OCI-LY7 (cell line): ENCODE data around the gene SLC11A2. TPM values are rescaled to one million over a fixed set of nuclear protein-coding genes. Genes with fewer than 3 reads are reported as not detected.
A peak's percentile ranks its signal among the peaks of the same experiment; 100 is the strongest.

Experiments used
- BruUV-seq: library from RNA; stranded (reverse); fragments of 400-500 nt; replicated peaks from 2 replicates; lab custom pipeline; 2021; lab: Mats Ljungman, UMichigan
- CTCF ChIA-PET: fragments of 300-600 bp; sonication (Branson Sonifier 250); formaldehyde crosslinking; loops from one replicate; lab custom pipeline; 2022; ENCODE audit warnings: antibody characterized with exemption; ENCODE audit not compliant: unreplicated experiment; lab: Charles Lee
- POLR2A ChIA-PET: fragments of 300-600 bp; sonication (Branson Sonifier 250); formaldehyde crosslinking; loops from one replicate; lab custom pipeline; 2022; ENCODE audit warnings: antibody characterized with exemption; lab: Charles Lee
- DNase-seq: peaks from one replicate; pipeline ENCODE4 v3.0.0-alpha.2; 2015; ENCODE audit warnings: low spot score
- H2AFZ ChIP-seq: fragments of 200-600 bp; sonication (generic), shearing (Covaris generic); 2 replicates; pipeline ENCODE4 v1.6.1; 2014; ENCODE audit warnings: mild to moderate bottlenecking, antibody characterized with exemption, low read length, moderate library complexity
- H3K27ac ChIP-seq: fragments of 200-600 bp; sonication (generic); 2 replicates; pipeline ENCODE4 v1.5.1; 2014; ENCODE audit warnings: mixed run types, low read depth, mild to moderate bottlenecking, moderate library complexity, low read length, inconsistent platforms; ENCODE audit not compliant: poor library complexity, severe bottlenecking
- H3K36me3 ChIP-seq: fragments of 200-600 bp; sonication (generic); 2 replicates; pipeline ENCODE4 v1.6.1; 2014; ENCODE audit warnings: mild to moderate bottlenecking, antibody characterized with exemption, low read length, moderate library complexity, mixed read lengths; ENCODE audit not compliant: insufficient read depth
- H3K4me1 ChIP-seq: fragments of 200-600 bp; sonication (generic); 2 replicates; pipeline ENCODE4 v1.5.1; 2014; ENCODE audit warnings: mild to moderate bottlenecking, low read length; ENCODE audit not compliant: insufficient read depth, poor library complexity, severe bottlenecking
- H3K4me2 ChIP-seq: fragments of 200-600 bp; sonication (generic); 2 replicates; pipeline ENCODE4 v1.6.1; 2014; ENCODE audit warnings: mild to moderate bottlenecking, low read length
- H3K4me3 ChIP-seq: fragments of 200-600 bp; sonication (generic); 2 replicates; pipeline ENCODE4 v1.5.1; 2014; ENCODE audit warnings: mild to moderate bottlenecking, low read depth, low read length; ENCODE audit not compliant: poor library complexity, severe bottlenecking
- H3K79me2 ChIP-seq: fragments of 200-600 bp; sonication (generic); 2 replicates; pipeline ENCODE4 v1.6.1; 2016; ENCODE audit warnings: low read depth, mild to moderate bottlenecking, low read length, moderate library complexity, mixed read lengths; ENCODE audit not compliant: insufficient read depth
- H3K9me2 ChIP-seq: fragments of 200-600 bp; sonication (generic); 2 replicates; pipeline ENCODE4 v1.6.1; 2016; ENCODE audit warnings: mild to moderate bottlenecking, low read length, mixed read lengths; ENCODE audit not compliant: insufficient read depth
- H3K9me3 ChIP-seq: fragments of 200-600 bp; sonication (generic); 2 replicates; pipeline ENCODE4 v1.6.1; 2014; ENCODE audit warnings: mild to moderate bottlenecking, mixed run types, low read length, mixed read lengths
- H4K20me1 ChIP-seq: fragments of 200-600 bp; sonication (generic); 2 replicates; pipeline ENCODE4 v1.6.1; 2014; ENCODE audit warnings: mild to moderate bottlenecking, antibody characterized with exemption, low read length, moderate library complexity, mixed read lengths; ENCODE audit not compliant: insufficient read depth
- EZH2phosphoT487 ChIP-seq: fragments of 200-600 bp; sonication (generic); IDR thresholded peaks from 2 replicates; pipeline ENCODE4 v1.6.1; 2018; ENCODE audit warnings: low read depth, borderline replicate concordance, mild to moderate bottlenecking, mixed run types, antibody characterized with exemption, low read length, moderate library complexity, mixed read lengths
- intact Hi-C: fragments of 100-400 bp; cut with micrococcal nuclease; formaldehyde crosslinking; loops from one replicate; pipeline ENCODE4 v1.10.0; 2022; ENCODE audit not compliant: unreplicated experiment
- total RNA-seq, 2 experiments: library from RNA; depleted of rRNA in 1 of 2; stranded (reverse); fragments of >200 nt in 1 of 2; shearing (Covaris generic) in 1 of 2; gene quantifications; 2 replicates each; pipeline ENCODE4 v1.2.3, GENCODE V29; 2014 to 2022
- TF ChIP-seq, protein P1 (sequence below): fragments of 200-600 bp; sonication (generic); conservative IDR thresholded peaks from 2 replicates; pipeline ENCODE4 v1.5.1; 2014; ENCODE audit warnings: mild to moderate bottlenecking, antibody characterized with exemption, low read length, moderate library complexity, mixed read lengths

The SLC11A2 gene
- total RNA-seq, 2 experiments from 2014 or later: 35.0 to 43.6 TPM

- CTCF ChIA-PET: interaction anchor here (1.4 kb wide), 1 partner anchor 193 kb away, joined by 4 read pairs; the partner anchor contains the start of gene POU6F1
- DNase-seq: no peak
- Histone ChIP-seq H3K4me2 (peak overlapping the region; percentile 94), H3K9me3 (no peaks in the 10 kb centered on the region), H3K36me3 (peaks cover 6% of the 10 kb centered on the region; the same call in 1 of the 2 replicates), H4K20me1 (0 out of 2 replicates have a peak, but pooled peaks cover 10% of the 10 kb centered on the region), H3K4me3 (peak overlapping the region; percentile 90), H2AFZ (peak overlapping the region; percentile 79), H3K4me1 (peaks cover 40% of the 10 kb centered on the region), H3K27ac (peak overlapping the region; percentile 33), H3K79me2 (peaks cover 53% of the 10 kb centered on the region), H3K9me2 (no peaks in the 10 kb centered on the region)
- intact Hi-C loops: loop anchor here (5.0 kb wide), 1 partner anchor 212 kb away; the partner anchor contains the start of gene DAZAP2
- no TSS peak for BruUV-seq
- POLR2A ChIA-PET: interaction anchor here (0.6 to 1.8 kb wide), 7 partner anchors 10 to 205 kb away, joined by 3 to 8 read pairs (median 4); no protein-coding TSS in a partner anchor
- no peak for TF ChIP-seq EZH2phosphoT487
- TF ChIP-seq, protein P1, sequence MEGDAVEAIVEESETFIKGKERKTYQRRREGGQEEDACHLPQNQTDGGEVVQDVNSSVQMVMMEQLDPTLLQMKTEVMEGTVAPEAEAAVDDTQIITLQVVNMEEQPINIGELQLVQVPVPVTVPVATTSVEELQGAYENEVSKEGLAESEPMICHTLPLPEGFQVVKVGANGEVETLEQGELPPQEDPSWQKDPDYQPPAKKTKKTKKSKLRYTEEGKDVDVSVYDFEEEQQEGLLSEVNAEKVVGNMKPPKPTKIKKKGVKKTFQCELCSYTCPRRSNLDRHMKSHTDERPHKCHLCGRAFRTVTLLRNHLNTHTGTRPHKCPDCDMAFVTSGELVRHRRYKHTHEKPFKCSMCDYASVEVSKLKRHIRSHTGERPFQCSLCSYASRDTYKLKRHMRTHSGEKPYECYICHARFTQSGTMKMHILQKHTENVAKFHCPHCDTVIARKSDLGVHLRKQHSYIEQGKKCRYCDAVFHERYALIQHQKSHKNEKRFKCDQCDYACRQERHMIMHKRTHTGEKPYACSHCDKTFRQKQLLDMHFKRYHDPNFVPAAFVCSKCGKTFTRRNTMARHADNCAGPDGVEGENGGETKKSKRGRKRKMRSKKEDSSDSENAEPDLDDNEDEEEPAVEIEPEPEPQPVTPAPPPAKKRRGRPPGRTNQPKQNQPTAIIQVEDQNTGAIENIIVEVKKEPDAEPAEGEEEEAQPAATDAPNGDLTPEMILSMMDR: no peak
Measured at GRCh38 chr12:51025338-51025835, 797 bp downstream of the SLC11A2 start.

DNA sequence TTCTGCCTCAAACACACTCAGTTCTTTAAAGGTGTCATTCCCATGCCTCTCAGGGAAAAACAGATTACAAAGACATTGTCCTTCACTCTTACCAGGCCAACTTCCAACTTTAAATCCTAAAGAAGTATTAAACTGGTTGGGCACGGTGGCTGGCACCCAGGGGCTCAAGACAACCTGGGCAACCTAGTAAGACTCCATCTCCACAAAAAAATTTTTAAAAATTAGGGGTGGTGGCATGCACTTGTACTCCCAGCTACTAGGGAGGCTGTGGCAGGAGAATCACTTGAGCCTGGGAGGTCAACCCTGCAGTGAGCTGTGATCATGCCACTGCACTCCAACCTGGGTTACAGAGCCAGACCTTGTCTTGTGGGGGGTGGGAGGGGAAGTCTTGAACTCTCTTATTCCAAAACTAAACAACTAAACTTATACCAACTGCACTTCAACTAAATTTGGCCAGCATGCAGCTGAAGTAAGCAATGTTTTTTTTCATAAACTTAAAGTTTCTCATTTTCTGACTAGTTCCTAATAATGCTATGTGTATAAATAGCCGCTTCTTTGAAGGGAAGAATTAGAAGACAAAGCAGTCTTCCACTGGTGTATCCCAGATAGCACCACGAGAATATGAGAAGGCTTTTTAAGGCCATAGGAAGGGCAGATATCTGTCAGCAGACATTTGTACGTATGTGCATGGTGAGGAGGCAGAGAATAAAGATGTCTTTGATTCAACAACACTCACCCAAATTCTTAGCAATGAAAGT is 2.4 kb downstream of the SLC11A2 start:
- DNase-seq: no peak
- H2AFZ ChIP-seq: no peak overlapping the region
- no peak for TF ChIP-seq EZH2phosphoT487
- TF ChIP-seq, protein P1: no peak
- H4K20me1 ChIP-seq: 0 out of 2 replicates have a peak, but pooled peaks cover 10% of the 10 kb centered on the region
- CTCF ChIA-PET: no interaction called here
- no TSS peak for BruUV-seq
- no peaks in the 10 kb centered on the region for H3K9me3 ChIP-seq
- no peak overlapping the region for H3K27ac ChIP-seq
- peaks cover 40% of the 10 kb centered on the region for H3K4me1 ChIP-seq
- peaks cover 12% of the 10 kb centered on the region; the same call in 1 of the 2 replicates for H3K36me3 ChIP-seq
- peak overlapping the region; percentile 94 for H3K4me2 ChIP-seq
- POLR2A ChIA-PET: no interaction called here
- peaks cover 66% of the 10 kb centered on the region for H3K79me2 ChIP-seq
- H3K9me2 ChIP-seq: no peaks in the 10 kb centered on the region
- intact Hi-C loops: no loop called here
- peak overlapping the region; percentile 90 for H3K4me3 ChIP-seq
